Breast epithelium (tissue), 4 donors: ENCODE results near the gene DCUN1D4. TPM values are rescaled to one million over a fixed set of nuclear protein-coding genes. Genes with fewer than 3 reads are reported as not detected.

Experiments used
- DNase-seq, 2 donors: peaks; one replicate each; pipeline ENCODE4 v3.0.0-alpha.2; 2019; ENCODE audit warnings: low spot score in 2 of 2
- H3K27ac ChIP-seq, 2 donors: fragments of 200-600 bp; sonication (generic) in 1 of 2; one replicate each; pipeline ENCODE4 v1.5.1; 2016 to 2019; ENCODE audit warnings: mild to moderate bottlenecking in 1 of 2
- H3K27me3 ChIP-seq, 2 donors: fragments of 200-600 bp; sonication (generic) in 1 of 2; one replicate each; pipeline versions ENCODE4 v1.5.1 to v1.6.0; 2017 to 2019; ENCODE audit warnings: control low read depth in 1 of 2, mild to moderate bottlenecking in 1 of 2
- H3K36me3 ChIP-seq: fragments of 200-600 bp; one replicate; pipeline ENCODE4 v1.5.1; 2019
- H3K4me1 ChIP-seq, 2 donors: fragments of 200-600 bp; sonication (generic); one replicate each; pipeline ENCODE4 v1.5.1; 2016 to 2019; ENCODE audit warnings: control low read depth in 1 of 2
- H3K4me3 ChIP-seq, 3 donors: fragments of 200-600 bp; sonication (generic); 1 replicate in 2 of 3; 2 replicates in 1 of 3; pipeline ENCODE4 v1.5.1; 2016 to 2019; ENCODE audit warnings: mild to moderate bottlenecking in 3 of 3, moderate library complexity in 2 of 3
- H3K9me3 ChIP-seq, 2 donors: fragments of 200-600 bp; sonication (generic) in 1 of 2; one replicate each; pipeline ENCODE4 v1.5.1; 2016 to 2019; ENCODE audit warnings: control low read depth in 1 of 2
- CTCF ChIP-seq, 3 donors: fragments of 450-650 bp; IDR thresholded peaks; one replicate each; pipeline ENCODE4 v1.5.1; 2016 to 2017; ENCODE audit warnings: antibody characterized with exemption in 3 of 3, mild to moderate bottlenecking in 3 of 3, moderate library complexity in 3 of 3
- POLR2A ChIP-seq: fragments of 450-650 bp; IDR thresholded peaks from one replicate; pipeline ENCODE4 v1.6.1; 2016; ENCODE audit warnings: antibody characterized with exemption, mild to moderate bottlenecking, moderate library complexity
- POLR2AphosphoS5 ChIP-seq, 3 donors: sonication (generic); formaldehyde crosslinking; IDR thresholded peaks; one replicate each; pipeline ENCODE4 v1.6.1; 2017; ENCODE audit warnings: antibody characterized with exemption in 3 of 3
- intact Hi-C: fragments of 100-400 bp; cut with DNase I; formaldehyde crosslinking; loops from one replicate; pipeline ENCODE4 v1.15.1; 2023; ENCODE audit warnings: low total_unique reads
- total RNA-seq, 3 donors: library from RNA; depleted of rRNA; stranded (reverse); fragments of >200 nt; gene quantifications; one replicate each; pipeline ENCODE4 v1.1.0, GENCODE V29; 2016

The DCUN1D4 gene
- total RNA-seq, 3 donors from 2014 or later = 47.2 to 68.8 (median 57.4) TPM

- H3K27me3 ChIP-seq = no peaks in the 10 kb centered on the region
- H3K27ac ChIP-seq = no peak overlapping the region
- H3K4me1 ChIP-seq = no peaks in the 10 kb centered on the region
- no peak overlapping the region for H3K4me3 ChIP-seq
- intact Hi-C loops = no loop called here
- TF ChIP-seq POLR2AphosphoS5 (IDR thresholded peaks at IDR 0.05) = no peak
- TF ChIP-seq CTCF (IDR thresholded peaks at IDR 0.05) = no peak
- TF ChIP-seq POLR2A = no peak
- H3K9me3 ChIP-seq = no peaks in the 10 kb centered on the region
- DNase-seq = no peak
- H3K36me3 ChIP-seq = no peaks in the 10 kb centered on the region
Measured at GRCh38 chr4:51958199-51958968, 115.4 kb downstream of the DCUN1D4 start.

GRCh38 chr4:51960486-51960885 is 117.5 kb downstream of the DCUN1D4 start:
- Histone ChIP-seq H3K9me3 (no peaks in the 10 kb centered on the region), H3K4me3 (no peak overlapping the region), H3K36me3 (no peaks in the 10 kb centered on the region), H3K27me3 (no peaks in the 10 kb centered on the region), H3K27ac (no peak overlapping the region), H3K4me1 (no peaks in the 10 kb centered on the region)
- intact Hi-C loops = no loop called here
- TF ChIP-seq POLR2A (no peak), CTCF (IDR thresholded peaks at IDR 0.05) (no peak), POLR2AphosphoS5 (IDR thresholded peaks at IDR 0.05) (no peak)
- DNase-seq = no peak

GRCh38 chr4:51963841-51964517 is 121.0 kb downstream of the DCUN1D4 start:
- Histone ChIP-seq H3K4me1 (no peaks in the 10 kb centered on the region), H3K36me3 (no peaks in the 10 kb centered on the region), H3K27ac (no peak overlapping the region), H3K4me3 (no peak overlapping the region), H3K27me3 (no peaks in the 10 kb centered on the region), H3K9me3 (peaks cover 0 to 6% of the 10 kb centered on the region in 2 donors)
- no peak for TF ChIP-seq POLR2A
- TF ChIP-seq POLR2AphosphoS5 (IDR thresholded peaks at IDR 0.05) = no peak
- TF ChIP-seq CTCF (IDR thresholded peaks at IDR 0.05) = no peak
- intact Hi-C loops = no loop called here
- no peak for DNase-seq

GRCh38 chr4:51965862-51966261 is 122.9 kb downstream of the DCUN1D4 start:
- H3K27ac ChIP-seq = no peak overlapping the region
- TF ChIP-seq POLR2A (no peak), POLR2AphosphoS5 (IDR thresholded peaks at IDR 0.05) (no peak), CTCF (IDR thresholded peaks at IDR 0.05) (no peak)
- intact Hi-C loops = no loop called here

More at GRCh38 chr4:51965862-51966261, 122.9 kb downstream of the DCUN1D4 start:
- H3K9me3 ChIP-seq = peaks cover 0 to 6% of the 10 kb centered on the region in 2 donors
- H3K27me3 ChIP-seq = no peaks in the 10 kb centered on the region
- H3K36me3 ChIP-seq = no peaks in the 10 kb centered on the region
- H3K4me1 ChIP-seq = no peaks in the 10 kb centered on the region
- no peak for DNase-seq
- H3K4me3 ChIP-seq = no peak overlapping the region

Other genes with a start within 250 kb of the DCUN1D4 start
- under 1 TPM; 0.29 to 0.48 (median 0.33) TPM for gene LRRC66, start 177.2 kb downstream of the DCUN1D4 start, total RNA-seq
- 10 to 100 TPM; 22.2 to 46.6 (median 24.3) TPM for gene SGCB, start 195.1 kb downstream of the DCUN1D4 start, total RNA-seq
- 10 to 100 TPM in 1 of 3 donors, 1 to 10 TPM in 2; 8.8 to 11.0 (median 9.6) TPM for gene SPATA18, start 208.2 kb downstream of the DCUN1D4 start, total RNA-seq